T47D (cell line): ENCODE data around the gene UBE2G2.

Source experiments
- DNase-seq, 2 experiments: peaks; one replicate each; pipeline versions ENCODE4 v3.0.0 to v3.0.0-alpha.2; 2011 to 2012; ENCODE audit warnings: low read depth in 1 of 2, low spot score in 1 of 2
- JUND ChIP-seq: IDR thresholded peaks from 2 replicates; pipeline ENCODE4 v1.6.1; 2012; ENCODE audit warnings: low read depth
- in situ Hi-C: cut with HindIII; loops from 2 replicates; pipeline ENCODE4 v1.10.0; 2016; ENCODE audit warnings: low sequenced_read_pairs, low pct_unique_long_range_greater_than_20kb

UBE2G2 gene

DNA sequence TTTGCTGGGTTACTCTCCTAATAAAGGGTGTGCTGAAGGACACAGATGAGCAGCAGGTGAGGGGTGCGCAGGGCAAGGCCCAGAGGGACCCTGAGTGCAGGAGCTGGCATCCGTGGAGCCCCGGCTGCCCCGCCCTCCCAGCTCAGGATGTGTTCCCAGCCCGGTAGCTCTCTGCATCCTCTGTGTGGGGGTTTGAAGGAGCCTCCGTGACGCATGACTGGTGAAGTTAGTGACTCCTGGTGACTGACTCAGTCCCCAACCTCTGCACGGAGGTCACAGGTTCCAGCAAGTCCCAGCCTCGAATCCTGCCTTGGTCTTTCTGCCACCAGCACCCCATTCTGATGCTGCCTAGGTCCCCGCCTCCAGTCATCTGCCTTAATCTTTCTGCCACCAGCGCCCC, 68.7 kb downstream of the UBE2G2 start:
- in situ Hi-C loops, result no loop called here
- DNase-seq, result no peak
- TF ChIP-seq JUND, result no peak

DNA sequence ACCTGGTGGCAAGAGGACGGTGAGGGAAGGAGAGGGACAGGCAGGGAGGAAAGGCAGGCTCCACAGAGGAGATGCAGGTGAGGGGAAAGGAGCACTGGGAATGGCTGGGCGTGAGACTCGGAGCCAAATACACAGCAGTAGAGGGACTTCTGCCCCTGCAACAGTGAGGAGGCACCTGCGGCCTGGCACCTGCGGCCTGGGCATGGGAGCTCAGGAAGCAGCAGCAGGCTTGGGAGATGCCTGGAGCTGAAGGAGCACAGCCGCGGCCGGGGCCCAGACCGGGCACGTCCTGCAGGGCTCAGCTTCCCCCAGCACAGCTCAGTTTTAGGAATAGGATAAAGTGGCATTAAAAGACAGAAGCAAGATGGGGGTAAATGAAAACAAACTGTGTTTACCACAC, 69.4 kb downstream of the UBE2G2 start:
- no peak for DNase-seq
- no peak for TF ChIP-seq JUND
- in situ Hi-C loops, result no loop called here

DNA sequence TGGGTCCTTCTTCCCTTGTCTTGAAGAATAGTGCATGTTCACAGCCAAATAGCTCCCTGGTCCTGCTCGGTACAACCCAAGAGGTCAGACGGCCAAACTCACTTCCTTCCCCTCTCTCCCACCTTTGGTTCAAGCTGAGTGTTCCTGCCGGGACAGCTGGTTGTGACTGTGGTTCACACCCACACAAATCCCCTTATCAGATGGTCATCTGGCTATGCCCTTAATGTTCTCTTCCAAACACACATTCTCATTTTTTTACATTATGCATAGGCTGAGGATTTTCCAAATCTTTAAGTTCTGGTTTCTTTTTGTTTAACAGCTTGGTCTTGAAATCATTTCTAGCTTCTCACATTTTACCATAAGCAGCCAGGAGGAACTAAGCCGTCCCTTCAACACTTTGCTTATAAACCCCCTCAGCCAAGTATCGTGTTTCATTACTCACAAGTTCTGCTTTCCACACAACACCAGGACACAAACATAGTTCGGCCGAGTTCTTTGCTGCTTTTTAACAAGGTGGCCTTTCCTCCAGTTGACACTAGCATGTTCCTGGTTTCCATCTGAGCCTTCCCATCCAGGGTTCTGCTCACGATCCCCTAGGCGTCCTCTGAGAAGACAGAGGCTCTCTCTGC, 70.6 kb downstream of the UBE2G2 start:
- in situ Hi-C loops, result no loop called here
- TF ChIP-seq JUND, result no peak
- no peak for DNase-seq

DNA sequence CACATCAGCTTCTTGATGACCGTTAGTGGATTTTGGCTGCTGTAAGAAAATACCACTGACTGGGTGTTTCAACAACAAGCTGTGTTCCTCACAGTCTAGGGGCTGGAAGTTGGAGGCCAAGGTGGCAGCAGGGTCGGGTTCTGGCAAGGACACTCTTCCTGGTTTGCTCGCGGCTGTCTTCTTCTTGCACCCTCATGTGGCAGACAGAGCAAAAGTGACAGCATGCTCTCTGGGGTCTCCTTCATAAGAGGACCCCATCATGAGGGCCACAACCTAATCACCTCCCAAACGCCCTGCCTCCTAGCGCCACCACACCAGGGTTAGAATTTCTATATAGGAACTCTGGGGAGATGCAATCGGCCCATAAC, 71.6 kb downstream of the UBE2G2 start:
- in situ Hi-C loops, result no loop called here
- no peak for DNase-seq
- no peak for TF ChIP-seq JUND

DNA sequence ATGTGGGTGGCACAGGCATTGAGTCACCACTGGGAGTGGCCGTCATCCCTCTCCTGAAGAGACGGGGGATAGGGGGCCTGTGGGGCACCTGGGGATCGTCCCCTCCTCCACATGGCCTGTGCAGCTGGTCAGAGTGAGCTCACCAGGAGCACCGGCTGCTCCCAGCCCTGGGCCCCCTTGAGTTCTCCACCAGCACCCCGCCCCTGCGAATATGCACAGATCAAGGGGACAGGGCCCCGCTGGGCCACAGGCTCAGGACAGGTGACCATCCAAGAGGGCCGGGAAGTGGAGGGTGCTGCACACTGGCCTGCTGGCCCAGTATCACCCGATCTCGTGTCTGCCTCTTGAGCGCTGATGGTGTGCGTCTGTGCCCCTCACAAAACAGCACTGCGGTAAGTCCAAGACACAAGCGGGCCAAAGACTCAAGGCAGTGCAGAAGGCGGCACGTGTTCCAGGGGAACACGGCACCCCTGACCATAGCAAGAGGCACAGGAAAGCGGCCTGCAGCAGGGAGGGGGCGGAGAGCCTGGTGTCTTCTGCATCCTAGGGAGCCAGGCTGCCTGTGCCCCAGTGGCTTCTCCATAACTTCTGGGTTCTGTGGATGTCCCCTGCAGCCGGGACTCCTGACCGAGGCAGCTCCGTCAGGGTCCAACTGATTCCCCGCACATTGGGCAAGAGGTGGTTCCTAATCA, 72.1 kb downstream of the UBE2G2 start:
- no peak for TF ChIP-seq JUND
- no peak for DNase-seq
- in situ Hi-C loops, result no loop called here

DNA sequence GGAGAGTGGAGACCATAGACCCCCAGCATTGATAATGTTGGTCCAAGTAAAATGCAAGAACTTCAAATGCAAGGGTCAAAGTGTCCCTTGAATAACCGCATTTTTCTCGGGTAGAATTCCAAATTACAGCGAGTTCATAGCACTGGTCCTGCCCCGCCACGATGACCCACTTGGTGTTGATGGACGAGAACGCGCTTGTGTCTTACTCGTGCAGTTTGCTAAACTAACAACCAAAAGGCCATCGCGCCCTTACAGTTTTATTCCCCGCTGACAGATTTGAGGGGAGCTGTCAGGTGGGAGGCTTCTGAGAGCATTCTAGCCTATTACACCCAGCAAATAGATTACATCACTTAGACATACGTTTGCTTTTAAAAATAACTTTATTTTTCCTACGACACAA, 72.9 kb downstream of the UBE2G2 start:
- in situ Hi-C loops, result no loop called here
- no peak for DNase-seq
- TF ChIP-seq JUND, result no peak

DNA sequence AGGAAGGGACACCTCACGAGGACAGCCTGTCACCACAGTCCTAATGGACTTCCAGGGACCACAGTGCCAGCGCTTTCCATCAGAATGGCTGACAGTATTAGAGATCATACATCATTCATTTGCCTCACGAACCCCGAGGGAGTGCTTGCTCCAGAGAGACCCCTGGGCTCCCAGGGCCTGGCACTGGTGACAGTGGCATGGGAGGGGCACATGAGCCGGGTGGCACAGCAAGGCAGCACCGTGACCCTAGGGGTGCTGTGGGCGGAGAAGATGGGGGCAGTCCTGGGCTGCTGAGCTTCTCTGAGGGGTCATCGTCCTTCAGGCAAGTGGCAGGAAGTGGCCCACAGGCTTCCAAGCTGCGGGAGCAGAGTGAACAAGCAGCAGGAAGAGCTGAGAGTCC, 73.9 kb downstream of the UBE2G2 start:
- in situ Hi-C loops, result no loop called here

DNA sequence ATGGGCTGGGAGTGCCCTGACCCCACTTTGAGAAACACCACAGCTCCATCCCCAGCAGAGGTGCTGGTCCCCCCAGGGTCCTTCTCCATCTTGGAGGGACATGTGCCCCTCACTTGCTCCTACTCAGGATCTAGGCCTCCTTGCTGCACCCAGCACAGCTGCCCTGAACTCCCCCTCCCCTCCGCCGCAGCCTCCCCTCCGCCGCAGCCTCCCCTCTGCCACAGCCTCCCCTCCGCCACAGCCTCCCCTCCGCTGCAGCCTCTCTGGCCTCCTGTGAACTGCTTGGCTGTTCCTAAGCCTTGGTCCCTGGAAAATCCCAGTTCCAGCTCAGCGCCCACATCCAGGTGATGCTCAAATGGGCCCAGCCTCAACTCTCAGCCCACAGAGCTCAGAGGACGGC, 74.3 kb downstream of the UBE2G2 start:
- TF ChIP-seq JUND, result no peak
- in situ Hi-C loops, result no loop called here
- DNase-seq, result no peak

More for the DNA sequence above, 73.9 kb downstream of the UBE2G2 start:
- no peak for TF ChIP-seq JUND
- DNase-seq, result no peak

DNA sequence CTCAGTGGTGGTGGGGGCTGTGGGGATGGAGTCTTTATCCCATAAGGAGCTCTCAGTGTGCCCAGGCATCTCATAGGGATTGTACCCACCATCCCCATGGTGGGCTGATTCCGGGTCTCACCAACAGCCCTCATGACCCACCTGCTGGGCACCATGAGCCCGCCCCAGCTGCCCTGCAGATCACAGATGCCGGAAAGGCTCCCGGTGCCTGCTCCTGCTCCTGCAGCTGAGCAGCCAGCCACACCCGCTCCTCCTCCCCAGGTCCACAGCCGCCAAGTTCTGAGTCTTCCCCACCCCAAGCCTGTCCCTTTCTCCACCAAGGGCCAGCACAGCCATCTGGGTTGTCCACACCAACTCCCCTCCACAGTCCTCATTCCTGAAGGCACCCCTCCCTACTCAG, 74.8 kb downstream of the UBE2G2 start:
- in situ Hi-C loops, result no loop called here
- no peak for DNase-seq
- TF ChIP-seq JUND, result no peak

DNA sequence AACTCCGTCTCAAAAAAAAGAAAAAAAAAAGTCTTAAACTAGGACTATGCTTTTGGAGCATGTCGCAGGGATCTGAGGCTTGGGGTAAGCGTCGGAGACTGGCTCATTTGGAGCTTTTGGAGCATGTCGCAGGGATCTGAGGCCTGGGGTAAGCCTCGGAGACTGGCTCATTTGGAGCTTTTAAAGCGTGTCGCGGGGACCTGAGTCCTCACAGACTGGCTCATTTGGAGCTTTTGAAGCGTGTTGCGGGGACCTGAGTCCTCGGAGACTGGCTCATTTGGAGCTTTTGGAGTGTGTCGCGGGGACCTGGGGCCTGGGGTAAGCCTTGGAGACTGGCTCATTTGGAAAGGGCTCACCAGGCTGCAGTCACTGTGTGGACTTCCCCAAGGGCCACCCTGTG, 76.7 kb downstream of the UBE2G2 start:
- DNase-seq, result no peak
- in situ Hi-C loops, result no loop called here
- no peak for TF ChIP-seq JUND

DNA sequence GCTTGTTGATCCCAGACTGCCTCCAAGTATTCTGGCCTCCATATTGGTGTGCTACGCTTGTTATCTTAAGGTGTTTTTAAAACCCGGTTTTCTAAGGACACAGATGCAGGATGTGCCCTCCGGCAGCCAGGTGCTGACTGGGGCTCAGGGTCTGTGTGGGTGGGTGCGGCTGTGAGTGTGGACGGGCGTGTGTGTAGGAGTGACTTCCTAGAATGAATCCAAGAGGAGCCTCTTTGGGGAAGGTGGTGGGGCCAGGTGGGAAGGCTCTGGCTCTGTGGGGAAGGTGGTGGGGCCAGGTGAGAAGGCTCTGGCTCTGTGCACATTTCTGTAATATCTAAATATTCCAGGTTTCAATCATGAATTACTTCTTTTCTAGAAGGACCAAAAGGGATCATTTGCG, 77.4 kb downstream of the UBE2G2 start:
- TF ChIP-seq JUND, result no peak
- in situ Hi-C loops, result no loop called here
- DNase-seq, result no peak

DNA sequence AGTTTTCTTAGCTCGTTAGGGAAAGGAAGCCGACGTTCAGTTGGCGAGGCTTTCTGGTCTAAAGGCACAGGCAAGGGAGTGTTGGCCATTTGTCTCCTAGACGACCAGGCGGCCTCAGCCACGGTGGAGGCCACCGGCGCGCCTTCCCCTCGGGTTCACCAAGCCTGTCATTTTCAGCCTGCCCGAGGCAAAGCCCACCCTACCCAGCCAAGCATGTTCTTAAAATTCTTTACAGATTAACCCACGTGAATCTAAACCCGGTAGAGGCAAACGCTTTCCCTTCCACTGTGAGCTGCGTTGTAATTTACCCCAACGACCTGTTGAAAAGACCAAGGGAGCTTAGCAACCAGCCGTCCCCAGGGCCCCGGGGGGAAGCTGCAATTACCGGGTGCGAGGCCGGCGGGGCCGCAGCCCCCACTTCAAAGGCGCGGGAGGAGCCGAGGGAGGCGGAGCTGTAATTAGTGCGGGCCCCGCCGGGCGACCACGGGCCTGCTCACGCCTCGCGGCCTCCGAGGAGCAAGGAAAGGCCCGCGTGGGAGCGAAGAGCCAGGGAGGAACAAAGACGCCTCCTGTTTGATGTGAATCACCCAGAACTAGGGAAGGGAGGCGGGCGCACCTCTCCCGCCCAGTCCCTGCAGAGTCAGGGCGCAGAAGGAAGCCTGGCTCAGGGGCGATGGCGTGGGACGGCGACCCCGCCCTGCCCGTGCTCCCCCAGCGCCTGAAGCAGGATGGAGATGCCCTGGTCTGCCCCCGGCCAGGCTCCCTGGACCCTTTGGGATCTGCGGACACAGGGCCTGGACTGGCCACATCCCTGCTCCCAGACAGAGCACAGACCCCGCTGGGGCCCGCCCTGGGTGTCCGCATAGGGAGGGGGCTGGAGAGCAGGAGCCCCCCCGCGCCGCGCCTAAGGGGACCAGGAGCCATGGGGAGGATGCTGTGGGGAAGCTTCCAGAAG, 78.2 kb downstream of the UBE2G2 start:
- no peak for TF ChIP-seq JUND
- no peak for DNase-seq
- in situ Hi-C loops, result no loop called here

DNA sequence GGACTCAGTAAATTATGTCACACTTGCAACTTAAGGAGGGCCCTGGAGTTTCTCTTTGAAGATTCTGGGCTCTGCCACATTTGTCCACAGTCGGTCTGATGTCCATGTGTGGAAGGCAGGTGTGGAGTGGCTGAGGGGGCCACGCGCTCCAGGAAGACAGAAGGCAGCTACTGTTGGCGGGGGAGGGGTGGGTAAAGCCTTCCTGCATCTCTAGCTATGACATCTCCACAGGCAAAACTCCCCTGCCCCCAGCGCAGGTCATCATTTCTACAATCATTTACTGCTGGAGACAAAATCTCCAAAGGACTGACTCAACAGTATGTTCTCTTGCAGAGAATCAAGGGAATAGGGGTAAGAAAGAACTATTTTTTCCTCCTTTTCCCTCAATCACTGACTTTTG, 78.9 kb downstream of the UBE2G2 start:
- no peak for DNase-seq
- in situ Hi-C loops, result no loop called here
- TF ChIP-seq JUND, result no peak
